K562 (cell line): ENCODE results near the gene TLE7. TPM values are rescaled to one million over a fixed set of nuclear protein-coding genes. Genes with fewer than 3 reads are reported as not detected.
A peak's percentile ranks its signal among the peaks of the same experiment; 100 is the strongest.

Experiments
- BCLAF1 ChIP-seq, 2 experiments: fragments of 450-650 bp in 1 of 2; IDR thresholded peaks; 2 replicates each; pipeline ENCODE4 v1.6.1; 2011 to 2017; ENCODE audit warnings: low read depth in 2 of 2, antibody characterized with exemption in 1 of 2, borderline replicate concordance in 1 of 2, low read length in 1 of 2, mild to moderate bottlenecking in 1 of 2, mixed read lengths in 1 of 2; ENCODE audit not compliant: control insufficient read depth in 1 of 2
- CC2D1A ChIP-seq: fragments of 450-650 bp; IDR thresholded peaks from 2 replicates; pipeline ENCODE4 v1.6.1; 2017; ENCODE audit warnings: mild to moderate bottlenecking
- ESRRA ChIP-seq: fragments of 450-650 bp; IDR thresholded peaks from 2 replicates; pipeline ENCODE4 v1.6.1; 2014; ENCODE audit warnings: low read depth, mild to moderate bottlenecking, moderate library complexity, borderline replicate concordance
- FUS ChIP-seq: fragments of 200-400 bp; formaldehyde crosslinking; optimal IDR thresholded peaks from 2 replicates; pipeline ENCODE3; 2017; ENCODE audit warnings: low read depth, low read length
- KDM2B ChIP-seq: fragments of 250-450 bp; sonication (Bioruptor Pico); IDR thresholded peaks from 2 replicates; pipeline ENCODE4 v1.8.0; 2021; ENCODE audit warnings: mild to moderate bottlenecking, moderate library complexity
- NELFE ChIP-seq: IDR thresholded peaks from 2 replicates; pipeline ENCODE4 v1.6.1; 2011; ENCODE audit warnings: mild to moderate bottlenecking; ENCODE audit not compliant: insufficient read depth, insufficient read length
- NFE2 ChIP-seq: IDR thresholded peaks from 2 replicates; pipeline ENCODE4 v1.6.1; 2014; ENCODE audit warnings: antibody characterized with exemption, low read depth
- PCBP2 ChIP-seq: fragments of 200-400 bp; formaldehyde crosslinking; IDR thresholded peaks from 2 replicates; pipeline ENCODE4 v1.6.1; 2018; ENCODE audit warnings: low read length, low read depth, mild to moderate bottlenecking, moderate library complexity; ENCODE audit not compliant: poor library complexity, severe bottlenecking
- RFX5 ChIP-seq: IDR thresholded peaks from 2 replicates; pipeline ENCODE4 v1.6.1; 2011; ENCODE audit warnings: low read depth, mild to moderate bottlenecking, improper control_type of control experiment, low read length
- SAFB ChIP-seq: fragments of 200-400 bp; formaldehyde crosslinking; IDR thresholded peaks from 2 replicates; pipeline ENCODE4 v1.6.1; 2017; ENCODE audit warnings: low read depth, low read length, borderline replicate concordance
- SAFB2 ChIP-seq: fragments of 200-400 bp; formaldehyde crosslinking; IDR thresholded peaks from 2 replicates; pipeline ENCODE4 v1.6.1; 2018; ENCODE audit warnings: borderline replicate concordance, low read length, low read depth, moderate library complexity; ENCODE audit not compliant: severe bottlenecking
- SMARCE1 ChIP-seq: fragments of 450-650 bp; IDR thresholded peaks from 2 replicates; pipeline ENCODE4 v1.7.1; 2016; ENCODE audit warnings: mild to moderate bottlenecking
- SREBF1 ChIP-seq: fragments of 150-350 bp; IDR thresholded peaks from 2 replicates; pipeline ENCODE4 v1.6.1; 2014; ENCODE audit warnings: antibody characterized with exemption, low read depth, low read length, borderline replicate concordance
- SRSF3 ChIP-seq: fragments of 200-400 bp; formaldehyde crosslinking; IDR thresholded peaks from 2 replicates; pipeline ENCODE4 v1.6.1; 2016; ENCODE audit warnings: mild to moderate bottlenecking, low read length, moderate library complexity; ENCODE audit not compliant: insufficient read depth
- UBTF ChIP-seq, 2 experiments: IDR thresholded peaks; 2 replicates each; pipeline ENCODE4 v1.6.1; 2012; ENCODE audit warnings: improper control_type of control experiment in 2 of 2, low read depth in 2 of 2, low read length in 2 of 2, borderline replicate concordance in 1 of 2
- ZHX1 ChIP-seq: fragments of 150-350 bp; conservative IDR thresholded peaks from 2 replicates; pipeline ENCODE4 v1.6.1; 2014; ENCODE audit warnings: low read length
- ZNF551 ChIP-seq: fragments of 250-450 bp; sonication (Bioruptor Pico); IDR thresholded peaks from 2 replicates; pipeline ENCODE4 v1.5.0; 2021; ENCODE audit warnings: mild to moderate bottlenecking, moderate library complexity
- ZNF778 ChIP-seq: fragments of 450-650 bp; formaldehyde crosslinking; IDR thresholded peaks from 2 replicates; pipeline ENCODE4 v1.4.0; 2020; ENCODE audit warnings: mild to moderate bottlenecking, moderate library complexity
- polyA plus RNA-seq, 8 experiments: library from polyadenylated mRNA; depleted of rRNA in 4 of 8; stranded (reverse) in 5 of 8; unstranded in 3 of 8; fragments of >200 nt; fragmentation: Nextera tagmentation in 2 of 8; fragmentation: Illumina TruSeq in 1 of 8; extraction: Ambion mirVana in 2 of 8; extraction: Trizol in 1 of 8; gene quantifications; 2 replicates each; pipeline versions ENCODE4 v1.2.1 to v1.2.3, GENCODE V29; 2011 to 2014; ENCODE audit warnings: inconsistent platforms in 1 of 8, missing spikeins in 1 of 8
- total RNA-seq, 7 experiments: library from RNA; depleted of rRNA in 6 of 7; stranded (reverse); fragments of >200 nt in 6 of 7; fragmentation: Illumina TruSeq in 2 of 7; extraction: Trizol in 2 of 7; gene quantifications; 2 replicates each; pipeline versions ENCODE4 v1.2.1 to v1.2.3, GENCODE V29; 2011 to 2021; ENCODE audit warnings: low replicate concordance in 1 of 7

Gene TLE7
- total and polyA plus RNA-seq, 9 of the 15 experiments (the other 6 are each of a cell fraction or from before 2014, with no cell fraction given), result not detected

GRCh38 chr16:71430744-71431143 lies 11.1 kb downstream of the TLE7 start (continued):
- TF ChIP-seq NELFE, result no peak
- no peak for TF ChIP-seq SRSF3
- TF ChIP-seq SMARCE1, result peak; percentile 94
- no peak for TF ChIP-seq FUS
- no peak for TF ChIP-seq UBTF (IDR thresholded peaks at IDR 0.05; ENCODE audit: borderline replicate concordance in 1 of 2, low read depth in 2 of 2, low read length in 2 of 2)
- no peak for TF ChIP-seq SAFB
- no peak for TF ChIP-seq ZHX1
- peak; percentile 88 for TF ChIP-seq CC2D1A
- no peak for TF ChIP-seq ZNF778 (CRISPR knock-in tag)
- no peak for TF ChIP-seq RFX5
- no peak for TF ChIP-seq ZNF551 (CRISPR knock-in tag)
- no peak for TF ChIP-seq KDM2B (CRISPR knock-in tag)
- no peak for TF ChIP-seq SREBF1
- no peak for TF ChIP-seq SAFB2
- TF ChIP-seq ESRRA, result peak; percentile 76; the same call in 1 of the 2 replicates
- no peak for TF ChIP-seq PCBP2
- TF ChIP-seq NFE2, result peak; percentile 37; the same call in 1 of the 2 replicates
- TF ChIP-seq BCLAF1 (IDR thresholded peaks at IDR 0.05; ENCODE audit: borderline replicate concordance in 1 of 2, control insufficient read depth in 1 of 2, low read depth in 2 of 2, low read length in 1 of 2), result no peak
